GM12891 (cell line): Measurements from ENCODE around the gene ANKS1A.

ENCODE experiments used
- PAX5 ChIP-seq: IDR thresholded peaks from 2 replicates; pipeline ENCODE4 v1.6.1; 2011; ENCODE audit warnings: low read length, moderate library complexity, mild to moderate bottlenecking; ENCODE audit not compliant: insufficient read depth, severe bottlenecking
- POLR2A ChIP-seq: IDR thresholded peaks from 2 replicates; pipeline ENCODE4 v1.6.1; 2011; ENCODE audit warnings: low read depth, low read length, control low read depth
- POLR2AphosphoS5 ChIP-seq: IDR thresholded peaks from 2 replicates; pipeline ENCODE4 v1.6.1; 2011; ENCODE audit warnings: low read depth, low read length, control low read depth
- POU2F2 ChIP-seq: IDR thresholded peaks from 2 replicates; pipeline ENCODE4 v1.6.1; 2011; ENCODE audit warnings: low read depth, mild to moderate bottlenecking, control low read depth, low read length, moderate library complexity
- TAF1 ChIP-seq: IDR thresholded peaks from 2 replicates; pipeline ENCODE4 v1.6.1; 2011; ENCODE audit warnings: low read depth, low read length, control low read depth

DNA sequence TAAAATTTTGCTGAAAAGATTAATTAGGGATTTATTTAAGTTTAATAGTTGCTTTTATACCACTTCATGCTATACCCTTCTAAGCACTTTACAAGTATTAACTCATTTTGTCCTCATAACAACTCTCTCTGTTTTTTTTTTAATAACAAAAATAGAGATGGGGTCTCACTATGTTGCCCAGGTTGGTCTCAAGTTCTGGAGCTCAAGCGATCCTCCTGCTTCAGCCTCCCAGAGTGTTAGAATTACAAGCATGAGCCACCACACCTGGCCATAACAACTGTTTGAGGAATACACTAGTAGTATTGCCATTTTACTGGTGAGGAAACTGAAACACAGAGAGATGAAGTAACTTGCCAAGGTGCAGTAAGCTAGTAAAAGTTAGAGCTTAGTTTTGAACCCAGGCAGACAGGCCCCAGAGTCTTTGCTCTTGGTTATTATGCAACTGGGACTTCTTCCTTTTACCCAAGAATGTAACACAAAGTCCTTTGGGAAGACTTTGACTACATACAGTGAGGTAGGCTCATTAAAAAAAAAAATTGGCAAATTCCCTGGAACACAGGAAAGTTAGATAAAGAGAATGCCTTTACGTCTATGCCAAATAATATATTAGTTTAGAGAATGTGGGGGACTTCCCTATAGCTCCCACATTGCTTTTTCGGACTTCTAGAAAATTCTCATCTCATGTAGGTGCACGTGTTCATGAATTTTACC lies 11.4 kb downstream of the ANKS1A start:
- TF ChIP-seq TAF1 (no peak), POLR2A (no peak), POLR2AphosphoS5 (no peak), POU2F2 (no peak), PAX5 (no peak)
